GM15510 (cell line): ENCODE measurements around the gene BCKDK.

Source experiments
- POLR2A ChIP-seq: IDR thresholded peaks from 3 replicates; pipeline ENCODE4 v1.6.1; 2011; ENCODE audit warnings: borderline replicate concordance; ENCODE audit not compliant: insufficient read length; ENCODE audit errors: extremely low read depth

Gene BCKDK

DNA sequence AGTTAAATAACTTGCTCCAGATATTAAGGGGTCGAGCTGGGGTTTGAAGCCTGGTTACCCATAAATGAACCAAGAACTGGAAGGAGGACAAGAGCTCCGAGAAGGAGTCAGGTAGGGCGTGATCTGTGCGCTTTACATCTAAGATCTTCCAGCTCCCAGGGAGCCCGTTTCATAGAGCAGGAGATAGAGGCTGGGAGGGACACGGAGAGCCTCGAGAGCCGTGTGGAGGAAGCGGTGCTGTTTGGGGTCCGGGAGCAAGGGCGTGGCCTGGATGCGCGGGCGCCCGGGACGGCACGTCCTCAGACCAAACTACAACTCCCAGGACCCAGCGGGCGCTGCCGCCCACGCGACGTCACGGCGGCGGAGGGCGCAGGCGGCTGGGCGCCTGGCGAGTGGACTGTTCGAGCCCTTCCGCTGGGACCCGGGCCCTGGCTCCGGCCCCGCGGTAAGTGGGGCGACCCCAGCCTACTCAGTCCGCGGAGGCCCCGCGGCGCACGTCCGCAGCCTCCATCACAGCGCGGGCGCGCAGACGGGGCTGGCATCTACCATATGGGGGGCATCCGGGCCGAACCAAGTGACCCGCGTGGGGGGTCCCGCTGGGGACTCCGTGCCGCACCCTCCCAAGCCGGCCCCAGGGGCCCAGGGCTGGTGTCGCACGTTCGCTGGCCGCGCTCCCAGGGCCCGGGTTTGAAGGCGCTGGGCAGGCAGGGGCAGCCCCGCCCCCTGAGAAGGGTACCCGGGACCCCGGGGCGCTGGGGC, at the start of gene BCKDK:
TSS of gene BCKDK (plus strand) at position 352 of the 759 bp plus-strand sequence. CDS start 838 bp downstream, outside the sequence.
- TF ChIP-seq POLR2A, result peak; percentile 87

- TF ChIP-seq POLR2A, result no peak
Measured at GRCh38 chr16:31061126-31061812, 46.9 kb upstream of the BCKDK start.

DNA sequence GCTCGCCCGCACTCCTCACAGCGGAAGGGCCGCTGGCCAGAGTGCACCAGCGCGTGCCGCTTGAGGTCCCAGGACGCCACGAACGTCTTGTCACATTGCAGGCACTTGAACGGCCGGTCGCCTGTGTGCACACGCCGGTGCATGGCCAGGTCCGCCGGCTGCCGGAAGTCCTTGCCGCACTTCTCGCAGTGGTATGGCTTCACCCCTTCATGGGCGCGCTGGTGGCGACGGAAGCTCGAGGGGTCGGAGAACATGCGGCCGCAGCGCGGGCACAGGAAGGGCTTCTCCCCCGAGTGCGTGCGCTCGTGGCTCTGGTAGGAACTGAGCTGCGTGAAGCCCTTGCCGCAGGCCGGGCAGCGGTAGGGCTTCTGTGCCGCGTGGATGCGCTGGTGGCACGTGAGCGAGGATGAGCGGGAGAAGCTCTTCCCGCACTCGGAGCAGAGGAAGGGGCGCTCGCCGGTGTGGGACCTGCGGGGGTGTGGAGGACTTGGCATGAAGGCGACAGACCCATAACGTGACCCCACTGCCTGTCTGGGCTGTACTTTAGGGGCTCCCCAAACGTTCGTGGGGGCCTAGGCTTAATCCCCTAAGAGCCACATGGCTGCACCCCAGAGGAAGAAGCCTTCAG, 46.3 kb upstream of the BCKDK start:
- TF ChIP-seq POLR2A, result no peak

DNA sequence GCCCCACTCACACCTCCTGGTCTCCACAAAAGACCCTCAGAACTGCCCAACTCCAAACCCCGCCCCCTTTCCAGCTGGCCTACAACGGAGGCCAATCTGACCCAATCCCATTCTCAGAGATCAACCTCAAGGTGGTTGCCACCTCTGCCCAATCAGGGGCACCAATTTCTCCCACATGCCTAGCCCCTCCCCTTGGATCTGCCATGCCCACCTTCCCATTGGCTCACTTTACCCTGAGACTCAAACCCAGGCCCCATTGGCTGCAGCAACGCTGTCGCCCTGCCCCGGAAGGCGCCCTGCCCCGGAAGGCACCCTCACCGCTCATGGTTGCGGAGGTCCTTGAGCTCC, 44.7 kb upstream of the BCKDK start:
- TF ChIP-seq POLR2A, result no peak

GRCh38 chr16:31063843-31064611, 44.2 kb upstream of the BCKDK start:
- no peak for TF ChIP-seq POLR2A

GRCh38 chr16:31064882-31065461, 43.2 kb upstream of the BCKDK start:
- TF ChIP-seq POLR2A, result no peak

- TF ChIP-seq POLR2A, result no peak
Measured at GRCh38 chr16:31067342-31067741, 40.8 kb upstream of the BCKDK start.

- no peak for TF ChIP-seq POLR2A
Measured at GRCh38 chr16:31071861-31072260, 36.3 kb upstream of the BCKDK start.

GRCh38 chr16:31072540-31073141, 35.5 kb upstream of the BCKDK start:
- TF ChIP-seq POLR2A, result no peak

GRCh38 chr16:31073142-31073969, 34.8 kb upstream of the BCKDK start:
- TF ChIP-seq POLR2A, result peak; percentile 49

DNA sequence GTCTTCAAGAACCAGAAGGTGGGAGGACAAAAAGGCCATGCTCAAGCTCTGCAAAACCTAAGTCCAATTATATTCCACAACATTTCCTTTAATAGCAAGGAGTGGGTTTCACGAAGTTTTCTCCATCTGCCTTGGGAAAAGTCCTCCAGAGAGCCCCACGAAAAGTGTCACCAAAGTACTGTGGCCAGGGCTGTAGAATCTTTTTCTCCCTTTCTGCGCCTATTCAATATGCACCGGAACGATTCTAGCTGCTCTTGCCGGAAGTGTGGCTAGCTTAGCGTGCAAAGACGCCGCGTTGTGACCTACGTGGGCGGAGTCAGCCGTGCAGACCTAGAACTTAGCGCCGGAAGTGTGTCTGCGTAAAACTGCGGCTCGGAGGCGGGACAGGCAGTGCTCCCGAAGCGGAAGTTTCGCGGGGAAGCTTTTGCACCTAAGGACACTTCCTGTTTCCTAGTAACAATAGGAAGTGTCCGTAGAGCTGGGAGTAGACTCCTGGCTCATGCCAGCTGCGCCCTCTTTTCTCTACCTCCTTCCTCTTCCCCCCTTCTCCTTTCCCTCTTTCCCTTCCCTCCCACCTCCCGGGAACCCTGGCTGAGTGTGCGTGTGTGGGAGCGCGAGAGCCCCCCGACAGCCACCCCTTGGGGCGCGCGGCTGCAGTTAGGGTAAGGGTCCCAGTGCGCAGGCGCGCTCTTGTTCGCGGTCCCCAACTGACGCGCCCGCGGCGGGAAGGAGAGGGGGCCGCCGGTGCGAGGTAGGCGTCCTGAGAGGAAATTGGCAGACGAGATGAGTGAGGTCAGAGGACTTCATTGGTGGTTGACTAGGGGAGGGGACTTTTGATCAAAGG, 34.0 kb upstream of the BCKDK start, which contains the start of the genes ZNF646 and ZNF668:
TSS of gene ZNF646 (plus strand) at position 453 of the 844 bp plus-strand sequence. CDS start 1,903 bp downstream, outside the sequence.
TSS of gene ZNF668 (minus strand) at position 271 of the 844 bp plus-strand sequence. CDS start 9,781 bp downstream, outside the sequence.
- TF ChIP-seq POLR2A, result peak; percentile 86

- no peak for TF ChIP-seq POLR2A
Measured at GRCh38 chr16:31074814-31075183, 33.4 kb upstream of the BCKDK start.
